Lung (tissue), 12 donors: ENCODE data around the gene UMPS. TPM values are rescaled to one million over a fixed set of nuclear protein-coding genes. Genes with fewer than 3 reads are reported as not detected.
"Not testable (repeated sequence)": the region's sequence is repeated elsewhere in the genome, so short reads cannot be mapped to it uniquely, and the experiment has no call there.

Experiments used
- ATAC-seq: fragments of 200-7000 bp; cut with Tn5 transposase; one replicate; pipeline ENCODE4 v1.9.1; 2020; ENCODE audit warnings: moderate number of reproducible peaks; ENCODE audit not compliant: insufficient read depth, low FRiP score
- DNase-seq, 3 donors: peaks; one replicate each; pipeline ENCODE4 v3.0.0-alpha.2; 2013 to 2017
- H3K27ac ChIP-seq, 2 donors: one replicate each; pipeline ENCODE4 v1.5.1; 2013; ENCODE audit warnings: mild to moderate bottlenecking in 2 of 2, moderate library complexity in 2 of 2, control low read depth in 1 of 2, inconsistent platforms in 1 of 2, low read depth in 1 of 2, low read length in 1 of 2
- H3K27me3 ChIP-seq, 3 donors: one replicate each; pipeline ENCODE4 v1.5.1; 2013; ENCODE audit warnings: low read length in 2 of 3; ENCODE audit not compliant: control insufficient read depth in 3 of 3, insufficient read depth in 3 of 3
- H3K36me3 ChIP-seq, 4 donors: one replicate each; pipeline ENCODE4 v1.5.1; 2013; ENCODE audit warnings: low read length in 4 of 4, mild to moderate bottlenecking in 1 of 4, moderate library complexity in 1 of 4; ENCODE audit not compliant: control insufficient read depth in 4 of 4, insufficient read depth in 4 of 4
- H3K4me1 ChIP-seq, 5 donors: one replicate each; pipeline ENCODE4 v1.5.1; 2013; ENCODE audit warnings: low read length in 5 of 5, mild to moderate bottlenecking in 2 of 5, moderate library complexity in 1 of 5; ENCODE audit not compliant: control insufficient read depth in 5 of 5, insufficient read depth in 5 of 5
- H3K4me3 ChIP-seq: one replicate; pipeline ENCODE4 v1.5.1; 2013; ENCODE audit warnings: mild to moderate bottlenecking, control low read depth, moderate library complexity
- H3K9ac ChIP-seq, 2 donors: one replicate each; pipeline ENCODE4 v1.5.1; 2013; ENCODE audit warnings: low read length in 2 of 2, control low read depth in 1 of 2; ENCODE audit not compliant: insufficient read depth in 1 of 2
- H3K9me3 ChIP-seq, 4 donors: one replicate each; pipeline ENCODE4 v1.5.1; 2013; ENCODE audit warnings: low read length in 3 of 4, mild to moderate bottlenecking in 1 of 4, moderate library complexity in 1 of 4; ENCODE audit not compliant: control insufficient read depth in 4 of 4, insufficient read depth in 3 of 4
- CTCF ChIP-seq: IDR thresholded peaks from 2 replicates; pipeline ENCODE4 v1.5.1; 2012; ENCODE audit warnings: mild to moderate bottlenecking; ENCODE audit errors: control extremely low read depth, extremely low read depth
- WGBS, 2 donors: extraction: QIAGEN DNeasy Blood & Tissue Kit; methylation state at CpG; one replicate each; pipeline ENCODE4 v1.1.7; 2013; 5-methylcytosine and 5-hydroxymethylcytosine counted together
- polyA plus RNA-seq, 2 donors: library from polyadenylated mRNA; stranded (reverse); fragments of 200-250 nt; gene quantifications; one replicate each; pipeline ENCODE4 v1.2.1, GENCODE V29; 2013
- total RNA-seq, 2 donors: library from RNA; depleted of rRNA in 1 of 2; stranded (reverse); fragments of >200 nt in 1 of 2; gene quantifications; one replicate each; pipeline ENCODE4 v1.2.1, GENCODE V29; 2014 to 2021
- donor health status: control.
- donor health status: control.
- donor health status: Bipolar disorder and iron deficiency.
- donor health status: healthy.
- donor health status: DM: yes; HTN: yes; CAD: no.

Gene UMPS
- total and polyA plus RNA-seq, 4 donors = 17.4 to 27.6 (median 20.4) TPM

- 94 to 96% methylated on average over 6 of the region's 6 CpGs for WGBS, 2 donors
- Histone ChIP-seq H3K27ac (no peak overlapping the region), H3K9me3 (no peaks in the 10 kb centered on the region), H3K9ac (no peak overlapping the region), H3K27me3 (no peaks in the 10 kb centered on the region), H3K4me3 (no peak overlapping the region), H3K36me3 (peaks cover 19 to 34% (median 27%) of the 10 kb centered on the region in 4 donors), H3K4me1 (no peaks in the 10 kb centered on the region)
- DNase-seq (no peak), ATAC-seq (no peak)
- TF ChIP-seq CTCF = no peak
Measured at GRCh38 chr3:124745756-124746155, 15.5 kb downstream of the UMPS start.

DNA sequence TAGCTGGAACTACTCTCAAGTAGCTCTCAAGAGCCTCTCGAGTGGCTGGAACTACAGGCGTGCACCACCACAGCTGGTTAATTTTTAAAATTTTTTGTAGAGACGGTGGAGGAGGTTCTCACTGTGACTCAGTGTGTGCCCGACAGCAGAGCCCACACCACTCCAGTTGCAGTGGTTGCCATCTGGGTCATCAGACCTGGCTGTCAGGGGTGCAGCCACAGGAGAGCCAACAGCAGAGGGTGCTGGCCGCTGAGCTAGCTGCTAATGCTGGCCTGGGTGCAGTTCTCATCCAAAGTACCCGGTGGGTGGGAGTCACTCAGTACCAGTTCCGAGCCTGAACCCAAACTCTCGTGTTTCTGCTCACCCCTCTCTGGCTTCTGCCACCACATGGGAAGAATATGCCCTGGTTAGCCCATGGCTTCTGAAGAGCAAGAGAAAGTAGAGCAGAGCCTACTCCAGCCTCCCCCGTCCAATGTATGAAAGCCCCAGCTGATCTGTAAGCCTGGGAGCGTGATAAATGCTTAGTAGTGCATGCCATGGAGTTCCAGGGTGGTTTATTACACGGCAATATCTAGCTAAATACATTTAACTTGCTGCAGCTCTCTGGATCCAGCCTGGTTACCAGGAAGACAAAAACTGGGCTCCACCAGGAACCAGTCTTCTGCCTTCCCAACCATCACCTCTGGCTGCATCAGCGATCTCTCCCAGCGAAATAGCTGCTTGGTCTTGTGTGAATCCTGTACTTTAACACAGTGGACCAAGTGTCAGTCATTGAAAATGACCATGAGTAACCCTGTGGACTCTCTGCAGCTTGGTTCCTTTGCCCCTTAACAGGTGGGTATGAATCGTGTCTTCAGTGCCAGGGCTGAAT lies 17.1 kb downstream of the UMPS start:
- ATAC-seq (peak; percentile 41), DNase-seq (no peak)
- Histone ChIP-seq H3K9ac (no peak overlapping the region), H3K27ac (no peak overlapping the region), H3K4me3 (no peak overlapping the region), H3K36me3 (peaks cover 18 to 27% (median 19%) of the 10 kb centered on the region in 4 donors), H3K27me3 (no peaks in the 10 kb centered on the region), H3K9me3 (no peaks in the 10 kb centered on the region), H3K4me1 (no peaks in the 10 kb centered on the region)
- WGBS, 2 donors = 84 to 90% methylated on average over 14 of the region's 14 CpGs
- TF ChIP-seq CTCF = no peak

DNA sequence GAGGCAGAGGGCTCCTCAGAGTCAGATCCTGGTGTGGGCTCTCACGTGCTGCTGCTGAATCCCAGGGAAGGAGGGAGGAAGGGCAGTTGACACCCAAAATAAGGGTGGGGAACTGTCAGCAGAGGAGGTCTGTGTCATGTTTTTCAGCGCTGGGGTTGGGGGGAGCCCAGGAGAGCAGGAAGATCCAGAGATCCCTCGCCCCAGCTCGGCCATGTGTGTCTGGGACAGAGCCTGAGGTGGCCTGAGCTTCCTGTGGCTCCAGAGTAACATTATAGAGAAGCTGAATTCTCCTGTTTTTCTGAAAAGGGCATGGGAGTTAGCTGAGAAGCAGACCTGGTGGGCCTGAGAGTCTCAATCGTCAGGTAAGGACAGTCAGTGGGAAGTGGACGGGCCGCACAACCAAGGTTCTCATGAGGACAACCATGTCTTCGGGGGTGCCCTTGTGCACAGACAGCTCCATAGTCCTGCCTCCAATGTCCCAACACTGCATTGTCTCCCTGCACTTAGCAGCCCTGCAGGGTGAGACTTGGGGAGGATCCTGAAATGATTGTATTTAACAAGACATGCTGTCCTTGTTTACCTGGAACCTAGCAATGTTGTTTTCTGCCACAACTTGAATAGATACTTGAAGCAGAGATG lies 18.4 kb downstream of the UMPS start:
- 89 to 96% methylated on average over 8 of the region's 8 CpGs for WGBS, 2 donors
- H3K9me3 ChIP-seq = no peaks in the 10 kb centered on the region
- ATAC-seq = no peak
- no peak overlapping the region for H3K9ac ChIP-seq
- H3K27ac ChIP-seq = no peak overlapping the region
- H3K27me3 ChIP-seq = no peaks in the 10 kb centered on the region
- no peaks in the 10 kb centered on the region for H3K4me1 ChIP-seq
- TF ChIP-seq CTCF = no peak
- peaks cover 14 to 26% (median 16%) of the 10 kb centered on the region in 4 donors for H3K36me3 ChIP-seq
- H3K4me3 ChIP-seq = no peak overlapping the region
- DNase-seq = no peak

GRCh38 chr3:124749877-124750276 lies 19.6 kb downstream of the UMPS start:
- not testable (repeated sequence) for ATAC-seq, H3K9me3 ChIP-seq, H3K4me3 ChIP-seq, H3K27me3 ChIP-seq, H3K9ac ChIP-seq, DNase-seq, H3K27ac ChIP-seq, H3K4me1 ChIP-seq
- H3K36me3 ChIP-seq = peaks cover 4 to 14% (median 7%) of the 10 kb centered on the region in 4 donors
- 89 to 96% methylated on average over 13 to 24 of the region's 27 CpGs for WGBS, 2 donors
